HEK293 (cell line): ENCODE data around the gene TTC4.

ENCODE experiments used
- CTCF ChIP-seq: fragments of 450-650 bp; formaldehyde crosslinking; IDR thresholded peaks from 2 replicates; pipeline ENCODE4 v1.5.1; 2016; ENCODE audit warnings: missing biosample characterization, missing genetic modification characterization
- ZNF791 ChIP-seq: fragments of 450-650 bp; formaldehyde crosslinking; IDR thresholded peaks from 2 replicates; pipeline ENCODE4 v1.5.1; 2016; ENCODE audit warnings: missing biosample characterization, missing genetic modification characterization

- TF ChIP-seq ZNF791 (tag by site-specific recombination) (no peak), CTCF (tag by site-specific recombination) (no peak)
These were observed 5.9 kb upstream of the TTC4 start for GRCh38 chr1:54709547-54710292.
